ENCODE results near the gene CDC73.

CDC73 gene

DNA sequence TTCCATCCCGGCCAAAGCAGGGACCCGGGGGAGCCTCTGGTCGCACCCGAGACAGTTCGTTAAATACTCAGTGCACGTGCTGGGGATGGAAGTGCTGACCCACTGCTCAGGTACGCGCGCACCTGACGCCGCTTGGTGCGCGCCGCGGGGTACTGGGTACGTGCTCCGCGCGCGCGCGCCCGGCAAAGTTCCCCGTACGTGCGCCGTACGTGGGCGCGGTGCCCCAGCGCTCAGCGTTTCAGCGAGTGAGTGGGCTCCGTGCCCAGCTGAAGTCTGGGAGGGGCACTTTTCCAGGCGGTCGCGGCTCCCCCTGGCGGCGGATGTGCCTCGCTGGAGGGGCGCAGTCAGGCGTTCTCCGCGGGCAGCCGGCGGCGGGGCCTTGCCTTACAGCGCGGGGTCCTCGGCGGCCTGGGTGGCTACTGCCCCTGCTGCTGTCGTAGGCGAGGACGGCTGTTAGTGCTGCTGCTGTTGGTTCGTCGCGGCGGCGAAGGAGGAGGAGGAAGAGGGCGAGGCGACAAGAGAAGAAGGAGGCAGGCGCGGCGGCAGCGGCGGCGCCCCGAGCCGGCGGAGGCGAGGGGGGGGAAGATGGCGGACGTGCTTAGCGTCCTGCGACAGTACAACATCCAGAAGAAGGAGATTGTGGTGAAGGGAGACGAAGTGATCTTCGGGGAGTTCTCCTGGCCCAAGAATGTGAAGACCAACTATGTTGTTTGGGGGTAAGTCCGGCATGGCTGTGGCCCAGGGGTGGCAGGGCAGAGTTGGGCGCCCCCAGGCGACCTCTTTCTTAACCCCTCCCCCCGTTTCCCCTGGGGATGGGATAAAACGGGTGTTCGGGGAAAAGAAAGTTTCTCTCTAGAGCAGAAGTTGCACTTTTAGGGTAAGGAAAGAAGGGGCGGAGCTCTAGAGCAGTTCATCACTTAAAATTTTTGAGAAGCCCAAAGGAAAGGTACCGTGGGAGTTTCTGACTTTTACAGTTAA lies at the start of gene CDC73:
Gene CDC73, plus strand, starts transcription at position 416 of the 978 bp plus-strand sequence. Its CDS starts 170 bp downstream, at position 586.
- DNase-seq = peak; percentile 99

GRCh38 chr1:193077991-193078390 lies 43.8 kb upstream of the CDC73 start:
- DNase-seq = no peak

DNA sequence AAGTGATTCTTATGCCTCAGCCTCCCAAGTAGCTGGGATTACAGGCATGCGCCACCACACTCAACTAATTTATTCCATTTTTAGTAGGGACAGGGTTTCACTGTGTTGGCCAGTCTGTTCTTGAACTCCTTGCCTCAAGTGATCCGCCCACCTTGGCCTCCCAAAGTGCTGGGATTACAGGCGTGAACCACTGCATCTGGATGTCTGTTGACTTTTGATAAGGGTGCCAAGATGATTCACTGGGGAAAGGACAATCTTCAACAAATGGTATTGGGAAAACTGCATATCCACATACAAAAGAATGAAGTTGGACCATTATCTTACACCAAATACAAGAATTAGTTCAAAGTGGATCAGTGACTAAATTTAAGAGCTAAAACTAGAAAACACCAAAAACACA lies 42.6 kb upstream of the CDC73 start:
- no peak for DNase-seq

DNA sequence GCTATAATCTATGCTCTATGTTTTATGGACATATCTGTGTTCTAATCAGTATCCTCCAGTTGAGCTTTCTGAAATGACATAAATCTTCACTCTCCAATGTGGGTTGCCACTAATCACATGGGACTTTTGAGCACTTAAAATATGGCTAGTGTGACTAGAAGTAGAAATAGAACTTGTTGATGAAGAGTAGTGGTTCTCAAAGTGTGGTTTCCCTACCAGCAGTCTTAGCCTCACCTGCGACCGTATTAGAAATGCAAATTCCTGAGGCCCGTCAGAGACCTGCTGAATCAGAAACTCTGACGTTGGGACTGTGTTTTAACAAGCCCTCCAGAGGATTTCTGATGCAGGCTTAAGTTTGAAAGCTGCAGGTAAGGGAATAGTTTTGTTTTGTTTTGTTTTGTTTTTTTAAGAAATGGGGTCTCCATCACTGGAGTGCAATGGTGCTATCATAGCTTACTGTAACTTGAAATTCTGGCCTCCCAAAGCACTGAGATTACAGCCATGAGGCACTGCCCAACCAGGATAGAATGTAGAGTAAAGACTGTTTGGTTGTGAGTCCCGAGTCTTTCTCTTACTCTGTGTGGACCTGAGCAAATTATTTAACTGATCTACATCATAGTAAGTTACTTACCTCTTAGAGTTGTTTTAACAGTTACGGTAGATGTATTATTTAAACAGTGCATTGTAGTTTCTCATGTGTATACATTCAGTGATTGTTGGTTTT lies 38.3 kb upstream of the CDC73 start:
- DNase-seq = no peak

DNA sequence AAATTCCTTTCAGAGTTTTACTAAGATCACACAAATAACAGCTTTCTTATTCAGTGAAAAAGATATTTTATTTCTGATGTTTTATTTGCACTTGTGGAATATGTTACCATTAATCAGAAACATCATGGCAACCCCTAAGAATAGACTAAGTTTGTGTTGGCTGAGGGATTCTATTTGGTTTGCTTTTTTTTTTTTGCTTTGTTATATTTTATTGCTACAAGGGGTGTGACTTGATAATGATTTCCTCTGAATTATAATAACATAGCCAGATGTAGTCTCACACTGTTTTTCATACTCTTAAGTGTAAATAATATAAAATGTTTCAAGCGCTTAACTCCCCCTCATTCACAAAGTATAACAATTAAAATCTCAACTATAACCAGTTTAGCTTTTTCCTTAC lies 36.6 kb upstream of the CDC73 start:
- DNase-seq = no peak

DNA sequence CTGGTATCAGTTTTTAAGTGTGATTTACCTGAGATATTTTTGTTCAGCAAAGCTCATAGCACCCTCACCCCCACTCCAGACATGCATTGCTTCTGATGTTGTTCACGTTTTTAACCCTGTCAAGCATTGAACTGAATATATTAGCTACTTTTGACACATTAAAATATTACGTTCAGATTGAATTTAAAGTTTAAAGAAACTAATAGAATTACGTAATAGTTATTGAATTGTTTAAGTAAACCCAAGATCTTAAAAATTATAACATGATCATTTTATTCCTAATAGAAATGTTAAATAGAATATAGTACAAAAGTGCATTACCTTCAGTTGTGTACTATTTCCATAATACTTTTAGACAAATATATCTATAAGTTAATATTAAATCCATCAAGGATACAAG lies 35.5 kb upstream of the CDC73 start:
- no peak for DNase-seq

DNA sequence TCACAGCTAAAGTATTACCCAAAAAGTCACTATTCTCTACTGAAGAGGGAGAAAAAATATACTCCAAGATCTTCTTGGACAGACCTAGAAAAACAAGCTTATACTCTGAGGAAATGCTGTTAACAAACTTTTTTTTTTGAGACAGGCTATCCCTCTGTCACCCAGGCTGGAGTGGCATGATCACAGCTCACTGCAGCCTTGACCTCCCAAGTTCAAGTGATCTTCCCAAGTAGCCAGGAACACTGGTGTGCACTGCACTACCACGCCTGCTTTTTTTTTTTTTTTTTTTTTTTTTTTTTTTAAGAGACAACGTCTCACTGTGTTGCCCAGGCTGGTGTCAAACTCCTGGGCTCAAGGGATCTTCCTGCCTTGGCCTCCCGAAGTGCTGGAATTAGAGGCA lies 33.9 kb upstream of the CDC73 start:
- DNase-seq = no peak

DNA sequence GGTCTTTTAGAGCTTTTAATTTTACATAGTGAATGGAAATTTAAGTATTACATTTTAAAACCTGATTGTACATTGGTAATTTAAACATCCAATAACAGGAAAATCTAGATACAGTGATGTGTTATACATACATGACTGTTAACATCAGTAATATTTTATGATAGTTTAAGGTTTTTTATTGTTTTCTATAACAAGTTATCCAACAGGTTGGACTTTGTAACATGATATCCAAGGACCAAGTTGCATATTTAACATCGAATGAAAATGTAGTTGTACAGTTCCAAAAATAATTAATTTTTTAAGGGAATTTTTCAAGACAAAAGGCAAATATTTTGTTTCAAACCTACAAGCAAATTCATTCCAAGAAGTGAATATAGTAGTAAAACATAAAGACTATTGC lies 31.0 kb upstream of the CDC73 start:
- no peak for DNase-seq

DNA sequence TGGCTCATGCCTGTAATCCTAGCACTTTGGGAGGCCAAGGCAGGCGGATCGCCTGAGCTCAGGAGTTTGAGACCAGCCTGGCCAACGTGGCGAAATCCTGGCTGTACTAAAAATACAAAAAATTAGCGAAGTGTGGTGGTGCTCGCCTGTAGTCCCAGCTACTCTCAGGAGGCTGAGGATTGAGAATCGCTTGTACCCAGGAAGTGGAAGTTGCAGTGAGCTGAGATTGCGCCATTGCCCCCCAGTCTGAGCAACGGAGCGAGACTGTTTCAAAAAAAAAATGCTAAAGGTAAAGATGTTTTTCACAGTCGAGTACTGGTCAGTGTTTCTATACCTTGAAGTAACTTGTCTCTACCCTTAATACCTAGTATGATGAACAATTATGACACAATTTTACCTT lies 27.7 kb upstream of the CDC73 start:
- no peak for DNase-seq

DNA sequence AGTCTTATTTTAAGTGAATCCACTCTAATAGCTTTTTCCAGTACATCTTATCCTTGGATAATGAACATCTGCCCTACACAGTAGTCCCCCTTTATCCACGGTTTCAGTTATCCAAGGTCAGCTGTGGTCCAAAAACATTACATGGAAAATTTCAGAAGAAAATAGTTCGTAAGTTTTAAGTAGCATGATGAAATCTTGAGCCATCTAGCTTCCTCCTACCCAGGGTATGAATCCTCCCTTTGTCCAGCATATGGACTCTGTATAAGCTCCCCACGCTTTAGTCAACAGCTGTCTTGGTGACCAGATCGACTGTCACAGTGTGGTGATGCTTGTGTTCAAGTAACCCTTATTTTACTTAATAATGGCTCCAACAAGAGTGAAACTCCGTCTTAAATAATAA lies 19.2 kb upstream of the CDC73 start:
- no peak for DNase-seq

- DNase-seq = peak; percentile 24
These were observed 17.9 kb upstream of the CDC73 start for GRCh38 chr1:193103759-193104501.

DNA sequence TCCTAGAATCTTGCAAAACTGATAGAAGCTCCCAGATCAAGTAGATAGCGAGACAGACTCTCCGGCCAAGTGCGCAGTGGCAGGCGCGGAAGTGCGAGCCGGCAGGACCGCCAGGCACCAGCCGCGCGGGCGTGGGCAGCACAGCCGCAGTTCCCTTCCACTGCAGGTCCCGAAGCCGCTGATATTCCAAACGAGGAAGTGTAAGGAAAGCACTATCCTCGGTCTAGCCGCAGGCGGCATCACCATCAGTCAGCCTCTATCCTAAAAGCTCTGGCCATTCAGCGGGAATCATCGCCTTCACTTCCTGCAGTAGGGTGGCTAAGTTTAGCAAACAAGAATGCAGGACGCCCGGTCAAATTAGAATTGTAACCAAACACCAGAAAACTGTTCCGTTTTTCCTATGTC lies 17.3 kb upstream of the CDC73 start:
- peak; percentile 28 for DNase-seq

DNA sequence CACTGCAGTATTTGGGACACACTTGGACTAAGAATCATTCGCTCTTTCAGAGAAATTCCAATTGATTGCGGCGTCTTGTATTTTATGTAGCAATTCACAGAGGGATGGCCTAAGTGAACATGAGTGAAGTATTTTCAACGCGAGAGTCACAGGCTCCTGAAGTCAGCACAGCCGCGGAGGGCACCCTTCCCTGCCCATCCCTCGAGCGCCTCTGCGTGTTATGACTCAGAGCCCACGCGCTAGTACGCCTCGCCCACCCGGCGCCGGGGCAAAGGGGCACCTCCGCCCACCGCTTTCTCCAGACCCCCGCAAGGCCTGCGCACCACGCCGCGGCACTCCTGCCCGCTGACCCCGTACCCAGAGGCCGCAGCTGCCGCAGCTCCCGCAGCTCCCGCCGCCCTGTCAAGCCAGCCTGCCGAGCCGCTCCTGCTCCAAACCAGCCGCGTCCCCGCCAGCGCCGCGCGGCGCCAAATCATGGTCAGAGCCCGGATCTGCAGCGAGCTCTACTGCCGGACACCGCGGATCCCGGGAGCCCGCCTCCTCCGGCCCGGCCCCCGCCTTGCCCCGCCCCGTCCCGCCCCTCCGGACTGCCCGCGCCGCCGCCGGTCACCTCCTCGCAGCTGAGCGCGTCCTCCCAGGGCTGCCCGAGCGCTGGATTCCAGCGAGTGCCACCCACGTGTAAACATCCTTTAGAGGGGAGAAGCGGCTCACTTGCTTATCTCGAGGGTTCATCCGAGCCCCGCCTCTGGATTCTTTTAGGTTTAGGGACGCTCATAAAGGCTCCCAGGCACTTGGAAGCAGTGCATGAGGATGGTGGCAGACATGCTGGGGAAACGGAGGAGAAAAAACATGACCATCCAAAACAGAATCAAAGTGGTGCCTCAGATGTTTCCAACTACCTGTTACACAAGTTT lies 16.7 kb upstream of the CDC73 start, which contains the start of gene GLRX2:
Gene GLRX2, minus strand, starts transcription at position 508 of the 914 bp plus-strand sequence. Its CDS starts 32 bp downstream, at position 476.
- DNase-seq = peak; percentile 79

GRCh38 chr1:193105821-193106177 lies 16.0 kb upstream of the CDC73 start:
- DNase-seq = no peak

DNA sequence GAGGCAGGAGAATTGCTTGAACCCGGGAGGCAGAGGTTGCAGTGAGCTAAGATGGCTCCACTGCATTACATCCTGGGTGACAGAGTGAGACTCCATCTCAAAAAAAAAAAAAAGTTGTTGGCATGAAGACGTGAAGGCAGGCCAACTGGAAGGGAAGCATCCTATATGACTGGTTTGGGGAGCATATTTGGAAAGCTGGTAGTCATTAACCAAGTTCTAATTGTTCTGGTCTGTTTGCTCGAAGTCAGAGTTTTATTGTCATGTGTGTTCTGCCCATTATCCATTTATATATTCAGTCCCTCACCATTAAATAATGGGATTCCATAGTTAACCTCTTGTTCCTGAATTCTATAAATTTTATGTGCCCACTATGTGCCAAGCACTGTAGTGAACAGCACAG lies 13.4 kb upstream of the CDC73 start:
- no peak for DNase-seq

- DNase-seq = no peak
These were observed 12.2 kb upstream of the CDC73 start for GRCh38 chr1:193109619-193110018.

DNA sequence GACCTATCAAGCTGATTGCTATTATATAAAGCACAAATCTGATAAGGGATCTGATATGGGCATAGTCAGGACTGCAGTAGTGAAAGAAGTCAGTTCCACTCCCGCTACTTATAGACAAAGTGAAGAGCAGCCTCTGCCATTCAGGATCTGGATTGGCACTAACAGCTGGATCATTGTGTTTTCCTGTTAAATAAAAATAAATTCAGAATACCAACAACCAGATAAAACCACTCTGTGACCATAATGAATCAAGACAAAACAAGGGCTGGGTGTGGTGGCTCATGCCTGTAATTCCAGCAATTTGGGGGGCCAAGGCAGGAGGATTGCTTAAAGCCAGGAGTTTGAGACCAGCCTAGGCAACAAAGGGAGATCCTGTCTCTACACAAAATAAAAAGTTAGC lies 11.6 kb upstream of the CDC73 start:
- DNase-seq = no peak

DNA sequence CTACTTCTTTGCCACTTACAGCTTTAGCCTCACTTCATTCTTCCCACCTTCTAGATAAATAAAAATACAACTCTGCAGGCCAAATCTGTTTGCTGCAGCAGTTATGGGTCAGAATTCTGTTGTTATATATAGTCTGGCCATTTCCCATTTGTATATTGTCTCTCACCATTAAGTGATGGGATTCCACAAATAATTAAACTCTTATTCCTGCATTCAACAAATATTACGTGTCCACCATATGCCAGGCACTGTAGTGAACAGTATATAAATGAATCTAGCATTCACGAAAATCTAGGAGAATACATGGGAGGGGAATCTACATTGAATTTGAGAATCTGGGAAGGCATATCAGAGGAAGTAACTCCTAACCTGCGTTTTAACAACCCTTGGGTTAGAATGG lies 11.0 kb upstream of the CDC73 start:
- DNase-seq = no peak

- DNase-seq = no peak
These were observed 10.2 kb upstream of the CDC73 start for GRCh38 chr1:193111641-193112090.

DNA sequence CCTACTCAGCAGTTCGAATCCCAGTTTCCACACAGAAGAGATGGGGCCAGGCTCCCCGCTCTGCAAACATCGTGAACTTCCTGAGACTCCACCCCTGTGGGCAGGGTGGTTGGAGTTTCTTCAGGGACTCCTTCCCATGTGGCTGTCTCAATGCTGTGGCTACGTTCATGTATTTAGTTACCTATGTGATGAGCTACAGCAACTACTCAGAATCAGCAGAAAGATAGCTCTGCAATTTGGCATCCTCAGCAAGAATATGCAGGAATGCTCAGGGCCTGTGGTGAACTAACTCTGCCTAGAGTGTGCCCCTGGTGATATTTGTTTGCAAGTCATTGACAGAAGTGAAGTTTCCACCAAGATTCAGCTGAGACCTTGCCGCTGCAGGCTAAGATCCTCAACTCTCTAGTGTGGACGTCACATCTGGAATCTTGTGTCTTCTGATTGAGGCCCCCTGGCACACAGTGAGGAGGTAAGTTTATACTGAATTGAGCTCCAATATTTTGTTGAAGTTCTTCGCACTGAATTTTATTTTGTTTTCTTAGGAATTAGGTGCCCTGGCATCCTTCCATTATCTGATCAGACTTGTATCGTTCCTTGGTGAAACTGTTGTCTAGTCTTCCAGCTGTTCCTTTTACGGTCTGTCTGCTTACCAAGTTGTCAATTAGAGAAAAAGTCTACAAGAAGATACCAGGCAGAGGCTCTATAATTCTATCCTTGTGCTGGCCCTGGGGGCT lies 8.4 kb upstream of the CDC73 start:
- no peak for DNase-seq

- no peak for DNase-seq
These were observed 7.9 kb upstream of the CDC73 start for GRCh38 chr1:193113992-193114332.
